GM21360 (cell line): ENCODE data around the gene CHMP1B.
"Not testable (repeated sequence)": the region's sequence is repeated elsewhere in the genome, so short reads cannot be mapped to it uniquely, and the experiment has no call there.

ENCODE experiments used
- ATAC-seq: cut with Tn5 transposase; IDR thresholded peaks from one replicate; pipeline ENCODE4 v1.9.1; 2021; ENCODE audit warnings: mild to moderate bottlenecking, moderate library complexity; ENCODE audit not compliant: unreplicated experiment

CHMP1B gene

GRCh38 chr18:11839556-11839955, 11.7 kb upstream of the CHMP1B start:
- no peak for ATAC-seq

GRCh38 chr18:11840493-11840892, 10.7 kb upstream of the CHMP1B start:
- ATAC-seq = no peak

GRCh38 chr18:11842562-11842961, 8.7 kb upstream of the CHMP1B start:
- no peak for ATAC-seq

- ATAC-seq = no peak
Measured at GRCh38 chr18:11844436-11844835, 6.8 kb upstream of the CHMP1B start.

GRCh38 chr18:11845654-11846053, 5.6 kb upstream of the CHMP1B start:
- ATAC-seq = no peak

GRCh38 chr18:11847811-11848210, 3.4 kb upstream of the CHMP1B start:
- ATAC-seq = no peak

- no peak for ATAC-seq
Measured at GRCh38 chr18:11849279-11849678, 1.9 kb upstream of the CHMP1B start.

- no peak for ATAC-seq
Measured at GRCh38 chr18:11849841-11850634, 1.2 kb upstream of the CHMP1B start.

- ATAC-seq = peak; percentile 25
Measured at GRCh38 chr18:11850821-11851145, 430 bp upstream of the CHMP1B start.

- no peak for ATAC-seq
Measured at GRCh38 chr18:11851806-11852337, 659 bp downstream of the CHMP1B start.

- not testable (repeated sequence) for ATAC-seq
Measured at GRCh38 chr18:11854554-11854953, 3.3 kb downstream of the CHMP1B start.

- ATAC-seq = no peak
Measured at GRCh38 chr18:11857177-11857887, 6.1 kb downstream of the CHMP1B start.

- ATAC-seq = no peak
Measured at GRCh38 chr18:11859282-11859830, 8.1 kb downstream of the CHMP1B start.

GRCh38 chr18:11859903-11860407, 8.7 kb downstream of the CHMP1B start:
- no peak for ATAC-seq

GRCh38 chr18:11860594-11861450, 9.6 kb downstream of the CHMP1B start:
- ATAC-seq = no peak

- no peak for ATAC-seq
Measured at GRCh38 chr18:11861583-11862288, 10.5 kb downstream of the CHMP1B start.

- ATAC-seq = no peak
Measured at GRCh38 chr18:11862468-11863137, 11.4 kb downstream of the CHMP1B start.

GRCh38 chr18:11864471-11864870, 13.3 kb downstream of the CHMP1B start:
- no peak for ATAC-seq

- ATAC-seq = no peak
Measured at GRCh38 chr18:11865071-11865470, 13.9 kb downstream of the CHMP1B start.

GRCh38 chr18:11866329-11866728, 15.1 kb downstream of the CHMP1B start:
- no peak for ATAC-seq
